ENCODE measurements around the gene CHEK1.
"Not testable (repeated sequence)": the region's sequence is repeated elsewhere in the genome, so short reads cannot be mapped to it uniquely, and the experiment has no call there.

CHEK1 gene

GRCh38 chr11:125624756-125625213, at the start of gene CHEK1:
Gene CHEK1, plus strand, starts transcription at chr11:125625163. Its CDS starts 1,606 bp downstream, at chr11:125626769.
- peak within 1 kb of the TSS; percentile 82 for H3K4me3 ChIP-seq (replicated peaks; ENCODE audit: low read depth, low read length)
- TF ChIP-seq CTCF (IDR thresholded peaks at IDR 0.05; ENCODE audit: low read length, missing control alignments), result no peak
- DNase-seq (ENCODE audit: low read depth), result no peak

- H3K4me3 ChIP-seq (replicated peaks; ENCODE audit: low read depth, low read length); DNase-seq (ENCODE audit: low read depth): not testable (repeated sequence)
These were observed 47.8 kb upstream of the CHEK1 start for GRCh38 chr11:125577181-125577580.

GRCh38 chr11:125578783-125579182, 46.2 kb upstream of the CHEK1 start:
- H3K4me3 ChIP-seq (replicated peaks; ENCODE audit: low read depth, low read length), result no peak overlapping the region
- DNase-seq (ENCODE audit: low read depth), result no peak
- no peak for TF ChIP-seq CTCF (IDR thresholded peaks at IDR 0.05; ENCODE audit: low read length, missing control alignments)

- TF ChIP-seq CTCF (IDR thresholded peaks at IDR 0.05; ENCODE audit: low read length, missing control alignments), result no peak
- H3K4me3 ChIP-seq (replicated peaks; ENCODE audit: low read depth, low read length), result no peak overlapping the region
- no peak for DNase-seq (ENCODE audit: low read depth)
These were observed 45.2 kb upstream of the CHEK1 start for GRCh38 chr11:125579811-125580210.

- no peak overlapping the region for H3K4me3 ChIP-seq (replicated peaks; ENCODE audit: low read depth, low read length)
- no peak for TF ChIP-seq CTCF (IDR thresholded peaks at IDR 0.05; ENCODE audit: low read length, missing control alignments)
- no peak for DNase-seq (ENCODE audit: low read depth)
These were observed 41.5 kb upstream of the CHEK1 start for GRCh38 chr11:125583496-125583895.

GRCh38 chr11:125585487-125585886, 39.5 kb upstream of the CHEK1 start:
- no peak for TF ChIP-seq CTCF (IDR thresholded peaks at IDR 0.05; ENCODE audit: low read length, missing control alignments)
- no peak for DNase-seq (ENCODE audit: low read depth)
- no peak overlapping the region for H3K4me3 ChIP-seq (replicated peaks; ENCODE audit: low read depth, low read length)

GRCh38 chr11:125586623-125587022, 38.3 kb upstream of the CHEK1 start:
- no peak overlapping the region for H3K4me3 ChIP-seq (replicated peaks; ENCODE audit: low read depth, low read length)
- TF ChIP-seq CTCF (IDR thresholded peaks at IDR 0.05; ENCODE audit: low read length, missing control alignments), result no peak
- no peak for DNase-seq (ENCODE audit: low read depth)
